GM18520 (cell line): ENCODE measurements around the gene LAMTOR4.
"Not testable (repeated sequence)": the region's sequence is repeated elsewhere in the genome, so short reads cannot be mapped to it uniquely, and the experiment has no call there.

Experiments used
- ATAC-seq: cut with Tn5 transposase; IDR thresholded peaks from one replicate; pipeline ENCODE4 v1.9.1; 2021; ENCODE audit not compliant: unreplicated experiment

Gene LAMTOR4

DNA sequence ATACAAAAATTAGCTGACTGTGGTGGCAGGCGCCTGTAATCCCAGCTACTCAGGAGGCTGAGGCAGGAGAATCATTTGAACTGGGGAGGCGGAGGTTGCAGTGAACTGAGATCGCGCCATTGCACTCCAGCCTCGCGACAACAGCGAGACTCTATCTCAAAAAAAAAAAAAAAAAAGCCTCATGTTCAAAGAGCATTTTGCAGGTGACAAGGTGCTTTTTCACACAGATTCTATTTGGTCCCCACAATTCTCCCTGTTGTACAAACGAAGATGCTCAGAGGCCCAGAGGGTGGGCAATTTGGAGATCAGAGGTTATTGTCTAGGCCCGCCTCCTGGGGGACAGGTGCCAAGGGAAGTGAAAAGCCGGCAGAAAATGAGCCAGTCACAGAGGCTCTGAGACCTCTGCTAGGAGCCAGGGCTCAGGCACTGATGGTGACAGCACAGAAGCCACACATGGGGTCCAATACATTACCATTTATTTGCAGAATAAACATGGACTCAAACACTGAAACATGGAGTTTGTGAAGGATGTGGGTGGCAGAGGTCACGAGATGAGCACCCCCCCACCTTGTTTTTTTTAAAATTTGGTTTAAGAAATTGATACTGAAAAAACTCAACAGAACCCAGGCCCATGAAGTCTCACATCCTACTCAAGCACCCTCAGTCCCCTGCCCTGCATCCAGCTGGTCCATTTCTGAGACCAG lies 20.6 kb downstream of the LAMTOR4 start:
- no peak for ATAC-seq

DNA sequence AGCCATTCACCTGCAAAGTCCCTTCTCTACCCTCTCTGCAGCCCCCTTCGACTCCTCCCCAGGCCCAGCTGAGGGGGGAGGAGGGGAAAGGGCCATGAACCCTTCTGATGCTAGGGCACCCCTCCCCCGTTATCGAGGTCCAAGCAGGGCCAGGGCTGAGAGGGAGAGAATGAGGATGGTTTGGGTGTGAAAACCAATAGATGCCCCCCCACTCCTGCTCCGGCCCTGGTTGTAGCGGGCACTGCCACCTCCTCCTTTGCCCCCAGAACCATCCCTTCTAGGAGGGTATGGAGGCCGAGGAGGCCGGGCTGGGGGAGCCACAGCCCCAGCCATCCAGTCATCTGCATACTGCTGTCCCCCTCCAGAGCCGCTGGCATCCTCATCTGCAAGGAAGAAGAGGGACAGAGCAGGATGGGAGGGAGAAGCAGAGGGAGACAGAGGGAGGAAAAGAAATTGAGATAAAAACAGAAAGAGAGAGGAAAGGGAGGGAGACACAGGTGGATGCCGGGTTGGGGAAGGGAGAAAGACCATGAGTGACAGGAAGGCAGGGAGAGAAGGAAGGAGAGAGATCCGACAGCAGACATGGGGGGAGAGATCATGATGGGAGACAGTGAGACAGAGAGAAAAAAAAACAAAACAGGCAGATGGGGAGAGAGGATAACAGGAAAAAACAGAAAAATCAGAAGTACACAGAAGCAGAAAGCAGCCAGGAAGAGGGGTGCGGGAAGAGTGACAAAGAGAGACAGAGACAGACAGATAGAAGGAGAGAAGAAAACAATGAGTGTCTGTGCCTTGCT lies 21.6 kb downstream of the LAMTOR4 start:
- ATAC-seq: no peak

DNA sequence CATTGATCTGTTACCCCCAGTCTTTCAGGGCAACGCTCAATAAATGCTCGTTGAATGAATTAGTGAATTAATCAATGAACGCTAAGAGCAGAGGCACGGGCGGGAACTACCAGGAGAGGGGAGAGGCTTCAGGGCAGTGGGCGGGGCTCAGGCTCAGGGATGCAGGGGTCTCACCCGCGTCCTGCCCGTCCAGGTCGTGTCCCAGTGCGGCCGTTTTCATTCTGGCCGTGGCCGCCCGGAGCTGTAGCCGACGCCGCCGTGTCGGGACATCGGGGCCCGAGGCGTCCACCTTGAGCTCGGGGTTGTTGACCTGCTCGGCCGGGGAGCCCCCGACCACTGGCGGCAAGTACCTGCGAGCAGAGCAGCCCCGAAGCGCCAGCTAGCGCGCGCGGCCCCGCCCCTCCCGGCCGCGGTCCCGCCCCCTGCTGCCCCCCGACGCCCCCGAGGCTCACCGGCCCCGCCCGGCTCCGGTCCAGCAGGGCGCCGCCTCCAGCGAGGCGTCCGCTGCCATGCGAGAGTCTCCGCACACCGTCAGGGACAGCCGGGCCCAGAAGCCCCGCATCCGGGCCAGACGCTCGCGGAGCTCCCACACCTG lies 22.5 kb downstream of the LAMTOR4 start:
- no peak for ATAC-seq

DNA sequence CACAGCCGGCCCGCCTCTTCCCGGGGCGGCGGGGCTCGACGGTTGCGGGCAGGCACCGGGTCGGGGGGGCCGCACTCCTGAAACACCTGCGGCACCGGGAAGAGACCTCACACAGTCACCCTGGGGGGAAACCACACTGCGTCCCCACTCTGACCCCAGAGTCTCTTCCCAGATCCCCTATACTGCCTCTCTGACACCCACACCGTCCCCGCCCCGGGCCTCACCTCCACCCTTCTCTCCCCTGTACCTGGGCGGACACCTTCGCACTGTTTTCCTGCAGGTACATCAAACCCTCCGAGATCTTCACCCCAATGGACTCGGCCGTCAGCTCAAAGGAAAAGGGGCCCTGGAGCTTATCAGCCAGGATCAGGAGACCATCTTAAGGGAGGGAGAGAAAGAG lies 23.1 kb downstream of the LAMTOR4 start:
- ATAC-seq: no peak

DNA sequence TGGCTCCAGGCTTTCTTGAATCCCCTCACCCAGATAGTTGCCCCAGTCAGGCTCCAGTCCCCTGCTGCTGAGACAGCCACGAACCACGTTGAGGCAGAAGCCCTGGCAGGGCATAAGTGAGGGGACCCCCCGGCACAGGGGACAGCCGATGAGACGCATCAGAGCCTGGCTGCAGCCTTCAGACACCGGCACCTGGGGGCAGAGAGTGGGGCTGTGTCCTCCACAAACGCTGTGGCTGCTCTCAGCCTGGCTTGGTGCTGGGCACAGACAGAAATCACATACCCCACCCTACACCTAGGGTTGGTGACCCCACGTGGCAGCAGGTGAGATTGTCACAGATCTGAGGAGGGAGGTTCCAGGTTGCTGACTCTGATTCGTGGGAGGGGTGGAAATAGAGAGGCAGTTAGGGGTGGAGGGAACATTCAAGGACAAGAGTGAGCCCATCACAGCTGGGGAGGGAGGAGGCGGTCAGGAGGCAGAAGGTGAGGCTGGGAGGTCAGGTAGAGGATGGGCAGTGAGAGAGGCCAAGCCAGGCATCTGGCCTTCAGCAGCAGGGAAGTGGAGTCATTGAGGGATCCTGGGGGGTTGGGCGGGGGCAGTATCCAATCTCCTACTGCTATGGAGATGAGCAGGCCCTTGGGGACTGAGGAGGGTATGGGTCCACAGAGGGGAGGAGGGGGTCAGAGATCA lies 25.2 kb downstream of the LAMTOR4 start:
- no peak for ATAC-seq

DNA sequence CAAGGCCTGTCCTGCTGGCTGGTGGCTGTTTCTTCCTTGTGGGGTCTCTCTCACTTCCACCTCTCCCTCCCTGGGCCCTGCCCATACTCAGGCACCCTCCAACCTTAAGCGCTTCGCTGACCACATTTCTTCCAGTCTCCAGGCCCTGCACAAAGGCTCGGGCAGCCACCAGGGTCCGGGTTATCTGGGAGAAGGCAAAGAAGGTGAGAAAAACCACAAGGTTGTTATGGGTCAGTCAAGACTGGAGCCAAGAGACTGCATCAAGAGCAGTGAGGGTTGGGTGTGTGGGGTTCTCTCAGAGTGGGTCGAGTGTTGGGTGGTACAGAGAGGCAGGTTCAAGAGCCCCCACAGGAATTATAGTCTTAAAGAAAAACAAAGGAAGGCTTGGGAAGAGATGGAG lies 25.9 kb downstream of the LAMTOR4 start:
- no peak for ATAC-seq

DNA sequence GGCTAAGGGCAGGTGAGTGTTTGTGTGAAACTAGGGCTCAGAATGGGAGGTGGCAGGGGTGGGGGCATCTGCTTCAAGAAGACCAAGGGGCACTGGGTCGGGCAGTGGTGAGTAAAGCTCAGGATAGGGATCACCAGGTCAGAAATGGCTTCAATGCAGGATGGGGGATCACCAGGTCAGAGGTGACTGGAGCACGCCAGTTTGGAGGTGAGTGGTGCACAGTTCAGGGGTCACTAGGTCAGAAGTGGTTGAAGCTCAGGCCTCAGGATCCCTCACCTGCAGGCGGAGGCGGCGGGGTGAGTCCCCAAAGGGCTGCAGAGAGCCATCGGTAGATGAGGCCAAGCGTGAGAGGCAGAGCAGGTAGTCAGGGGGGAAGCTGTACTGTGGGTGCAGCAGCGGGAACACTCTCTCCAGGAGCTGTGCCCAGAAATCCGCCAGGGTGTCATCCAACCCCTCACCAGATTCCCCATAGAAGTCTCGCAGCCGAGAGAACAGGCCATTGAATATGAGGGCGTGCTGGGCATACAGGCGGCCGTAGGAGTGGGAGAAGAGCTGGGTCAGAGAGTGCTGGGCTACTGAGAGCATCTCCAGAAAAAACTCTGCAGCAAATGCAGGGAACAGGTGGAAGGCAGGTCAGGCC lies 26.7 kb downstream of the LAMTOR4 start:
- no peak for ATAC-seq

DNA sequence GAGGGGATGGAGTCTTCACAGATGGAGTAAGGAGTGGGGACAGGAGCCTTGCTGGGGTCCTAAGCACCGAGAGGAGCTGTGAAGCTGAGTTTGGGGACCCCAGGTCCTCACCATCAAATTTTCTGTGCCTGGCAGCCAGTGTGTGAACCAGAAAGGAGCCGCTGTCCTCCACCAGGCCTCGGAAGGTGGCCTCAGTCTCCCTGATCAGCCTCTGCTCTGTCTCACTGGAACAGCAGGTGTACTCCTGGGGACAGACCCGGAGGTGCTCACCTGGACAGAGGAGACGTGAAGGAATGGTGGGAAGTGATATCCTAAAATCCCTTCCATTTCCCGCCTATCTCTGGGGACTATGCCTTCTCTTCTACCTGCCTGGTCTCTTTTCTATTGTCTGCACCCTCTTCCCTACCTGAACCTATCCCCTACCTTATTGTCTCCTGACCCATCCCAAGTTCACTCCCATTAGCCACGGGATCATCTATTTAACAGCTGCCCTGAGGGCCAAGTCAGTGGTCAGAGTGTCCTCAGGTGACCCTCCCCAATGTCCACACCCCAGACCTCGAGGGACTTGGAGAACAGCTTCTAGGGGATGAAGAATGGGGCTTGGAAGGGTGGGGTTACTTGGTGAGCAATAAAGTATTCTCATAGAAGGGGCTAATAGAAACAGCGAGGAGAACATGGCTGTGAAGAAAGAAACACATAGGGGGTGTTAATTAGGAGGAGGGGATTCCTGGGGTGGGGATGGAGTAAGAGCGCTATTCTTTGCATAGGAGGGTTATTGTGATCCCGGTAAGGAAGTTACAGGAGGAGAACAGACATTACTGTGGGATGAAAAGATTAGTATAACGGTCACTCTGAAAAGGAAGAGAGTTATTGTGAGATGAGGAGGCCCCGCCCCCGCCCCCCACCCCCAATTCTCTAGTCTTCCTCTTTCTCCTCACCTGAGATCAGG lies 27.7 kb downstream of the LAMTOR4 start:
- no peak for ATAC-seq

DNA sequence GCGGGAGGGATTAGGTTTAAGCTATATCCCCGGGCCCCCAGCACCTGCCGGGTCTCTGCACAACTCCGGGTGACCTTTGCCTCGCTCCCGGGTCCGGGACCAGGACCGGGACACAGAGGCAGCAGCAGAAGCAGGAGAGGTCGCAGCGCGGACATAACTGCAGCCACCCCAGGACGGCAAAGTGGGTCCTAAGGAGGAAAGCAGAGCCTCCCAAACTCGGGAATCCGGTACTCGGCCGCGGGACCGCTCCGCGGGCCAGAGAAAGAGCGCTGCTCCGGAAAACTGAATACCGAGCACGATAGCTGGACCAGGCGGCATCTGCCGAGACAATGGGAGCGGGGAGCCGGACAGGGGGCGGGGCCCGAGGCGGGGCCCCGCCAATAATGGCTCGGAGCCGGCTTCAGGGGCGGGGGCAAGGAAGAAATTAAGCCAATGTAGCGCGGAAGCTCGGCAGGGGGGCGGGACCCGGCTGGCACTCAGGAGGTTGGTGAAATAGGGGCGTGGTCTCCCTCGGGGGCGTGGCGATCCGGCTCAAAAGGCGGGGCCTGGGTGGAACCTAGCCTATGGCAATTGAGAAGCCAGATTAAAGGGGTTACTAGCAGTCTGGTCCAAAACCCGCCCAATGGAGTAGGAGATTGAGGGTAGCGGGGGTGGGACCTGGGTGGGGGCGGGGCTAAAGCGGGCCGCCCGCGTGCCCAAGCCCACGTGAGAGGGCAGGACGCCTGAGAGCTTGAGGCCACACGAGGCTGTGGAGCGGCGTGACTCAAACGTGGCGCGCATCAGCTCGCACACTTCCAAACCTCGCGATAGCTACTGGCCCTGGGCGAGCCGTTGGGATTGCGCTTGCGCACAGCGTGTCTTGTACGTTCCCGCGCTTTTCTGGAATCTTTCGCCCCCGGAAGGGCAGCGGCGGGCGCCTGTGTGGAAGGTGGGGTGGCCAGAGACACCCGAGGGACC lies 28.6 kb downstream of the LAMTOR4 start, which contains the start of the genes GPC2 and STAG3:
TSS of gene GPC2 (minus strand) at position 337 of the 957 bp plus-strand sequence. CDS start at position 155, 182 bp downstream.
TSS of gene STAG3 (plus strand) at position 874 of the 957 bp plus-strand sequence. CDS start 2,639 bp downstream, outside the sequence.
- peak; percentile 79 for ATAC-seq

DNA sequence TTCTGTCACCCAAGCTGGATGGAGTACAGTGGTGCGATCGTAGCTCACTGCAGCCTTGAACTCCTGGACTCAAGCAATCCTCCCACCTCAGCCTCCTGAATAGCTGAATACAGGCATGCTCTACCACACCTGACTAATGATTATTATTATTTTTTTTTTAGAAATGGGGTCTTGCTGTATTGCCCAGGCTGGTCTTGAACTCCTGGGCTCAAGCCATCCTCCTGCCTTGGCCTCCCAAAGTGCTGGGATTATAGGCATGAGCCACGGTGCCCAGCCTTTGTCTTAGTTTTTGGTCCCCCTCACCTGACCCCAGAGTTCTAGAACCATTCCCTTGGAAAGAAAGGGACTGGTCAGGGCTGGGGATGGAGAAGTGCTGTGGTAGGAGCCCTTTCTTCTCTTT lies 31.4 kb downstream of the LAMTOR4 start:
- ATAC-seq: not testable (repeated sequence)

DNA sequence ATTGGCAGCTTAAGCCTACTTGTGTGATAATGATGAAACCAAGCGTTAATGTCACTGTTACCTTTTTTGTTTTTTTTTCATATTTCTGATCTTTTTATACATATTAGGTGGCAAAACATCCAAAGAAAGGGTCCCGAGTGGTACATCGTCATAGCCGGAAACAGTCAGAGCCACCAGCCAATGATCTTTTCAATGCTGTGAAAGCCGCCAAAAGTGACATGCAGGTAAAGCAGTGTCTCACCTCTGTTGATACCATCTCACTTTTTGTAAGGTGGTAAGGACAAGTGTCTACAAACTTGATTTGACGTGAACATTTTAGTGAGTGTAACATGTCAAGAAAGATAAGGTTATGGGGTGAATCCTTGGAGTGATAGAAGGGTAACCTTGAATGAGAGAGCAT lies 33.9 kb downstream of the LAMTOR4 start:
- ATAC-seq: not testable (repeated sequence)

DNA sequence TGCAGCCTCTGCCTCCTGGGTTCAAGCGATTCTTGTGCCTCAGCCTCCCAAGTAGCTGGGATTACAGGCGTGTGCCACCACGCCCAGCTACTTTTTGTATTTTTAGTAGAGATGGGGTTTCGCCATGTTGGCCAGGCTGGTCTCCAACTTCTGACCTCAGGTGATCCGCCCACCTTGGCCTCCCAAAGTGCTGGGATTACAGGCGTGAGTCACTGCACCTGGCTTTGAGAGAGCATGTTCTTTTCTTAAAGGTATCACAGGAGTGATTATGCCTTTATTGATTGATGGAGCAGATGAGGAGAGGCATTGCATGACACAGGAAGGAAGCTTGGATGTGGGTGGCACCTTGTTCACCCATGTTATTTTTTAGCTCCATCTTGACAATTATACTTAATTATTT lies 34.4 kb downstream of the LAMTOR4 start:
- not testable (repeated sequence) for ATAC-seq

DNA sequence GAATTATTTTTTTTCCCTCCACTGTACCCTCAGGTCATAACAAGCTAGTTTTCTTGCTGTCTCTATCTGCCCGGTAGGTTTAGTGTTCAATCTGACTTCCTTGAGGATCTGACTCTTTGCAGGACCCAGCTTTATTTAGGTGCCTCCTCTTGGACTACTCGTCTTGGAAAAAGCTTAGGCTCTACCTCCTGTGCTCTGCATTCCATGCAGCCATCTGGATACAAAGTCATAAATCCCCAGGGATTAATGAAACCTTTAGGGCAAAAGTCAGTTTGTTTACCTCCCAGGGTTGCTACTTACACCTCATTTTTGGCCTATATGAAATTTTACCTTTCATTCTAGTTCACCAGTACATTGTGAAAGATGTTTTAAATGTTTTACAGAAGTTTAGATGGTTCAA lies 37.0 kb downstream of the LAMTOR4 start:
- ATAC-seq: no peak

DNA sequence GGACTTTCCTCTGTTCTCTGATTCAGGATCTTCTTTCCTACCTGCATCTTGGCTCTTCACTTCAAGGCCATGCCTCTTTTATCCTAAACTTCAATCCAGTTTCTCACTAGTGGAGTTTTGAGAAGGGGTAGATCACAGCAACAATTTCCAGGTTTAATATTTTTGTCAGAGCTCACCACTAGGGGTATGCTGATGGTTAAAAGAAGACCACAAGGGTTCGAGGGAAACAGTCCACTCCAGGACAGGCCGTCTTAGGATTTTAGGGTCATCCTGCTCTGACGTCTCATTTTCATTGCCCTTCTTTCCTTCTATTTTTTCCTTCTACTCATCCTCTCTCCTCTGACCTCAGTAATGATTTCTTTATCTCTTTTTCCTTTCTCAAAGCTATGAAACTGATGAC lies 40.3 kb downstream of the LAMTOR4 start:
- ATAC-seq: no peak

DNA sequence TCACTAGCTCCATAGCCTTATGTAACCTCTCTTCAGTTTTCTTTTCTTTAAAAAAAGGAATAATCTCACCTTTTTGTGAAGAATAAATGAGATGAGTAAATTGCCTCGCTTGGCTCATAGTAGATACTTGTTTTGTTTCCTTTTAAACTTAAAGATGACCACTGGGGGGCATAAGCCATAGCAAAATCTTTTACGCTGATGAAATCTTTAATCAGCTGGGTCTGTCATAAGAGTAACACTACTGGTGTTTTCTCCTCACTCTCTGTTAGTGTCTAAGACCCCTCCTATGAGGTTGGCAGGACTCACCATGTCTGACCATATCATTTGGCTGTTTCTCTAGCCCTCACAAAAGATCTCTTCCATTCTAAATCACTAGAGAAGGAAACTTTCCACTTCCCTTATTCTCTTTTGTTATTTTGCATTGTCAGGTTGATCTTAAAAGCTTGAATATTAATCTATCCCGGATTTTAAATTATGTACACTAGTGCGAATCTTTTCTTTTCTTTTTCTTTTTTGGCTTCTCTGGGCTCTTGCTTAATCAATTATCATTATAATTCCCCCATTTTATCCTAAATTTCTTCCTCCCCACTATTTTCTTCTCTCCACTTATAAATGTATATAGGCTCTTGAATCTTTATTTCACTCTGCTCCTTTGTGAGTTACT lies 41.5 kb downstream of the LAMTOR4 start:
- no peak for ATAC-seq

DNA sequence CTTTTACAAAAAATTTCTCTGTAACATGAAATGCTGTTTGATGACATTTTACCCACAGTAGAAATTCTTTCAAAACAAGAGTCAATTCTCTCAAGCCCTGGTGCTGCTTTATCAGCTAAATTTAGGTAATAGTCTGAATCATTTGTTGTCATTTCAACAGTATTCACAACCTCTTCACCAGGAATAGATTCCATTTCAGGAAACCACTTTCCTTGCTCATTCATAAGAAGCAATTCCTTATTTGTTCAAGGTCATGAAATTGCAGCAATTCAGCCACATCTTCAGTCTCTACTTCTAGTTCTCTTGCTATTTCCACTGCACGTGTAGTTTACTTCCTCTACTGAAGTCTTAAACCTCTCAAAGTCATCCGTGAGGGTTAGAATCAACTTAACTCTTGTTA lies 43.1 kb downstream of the LAMTOR4 start:
- no peak for ATAC-seq

DNA sequence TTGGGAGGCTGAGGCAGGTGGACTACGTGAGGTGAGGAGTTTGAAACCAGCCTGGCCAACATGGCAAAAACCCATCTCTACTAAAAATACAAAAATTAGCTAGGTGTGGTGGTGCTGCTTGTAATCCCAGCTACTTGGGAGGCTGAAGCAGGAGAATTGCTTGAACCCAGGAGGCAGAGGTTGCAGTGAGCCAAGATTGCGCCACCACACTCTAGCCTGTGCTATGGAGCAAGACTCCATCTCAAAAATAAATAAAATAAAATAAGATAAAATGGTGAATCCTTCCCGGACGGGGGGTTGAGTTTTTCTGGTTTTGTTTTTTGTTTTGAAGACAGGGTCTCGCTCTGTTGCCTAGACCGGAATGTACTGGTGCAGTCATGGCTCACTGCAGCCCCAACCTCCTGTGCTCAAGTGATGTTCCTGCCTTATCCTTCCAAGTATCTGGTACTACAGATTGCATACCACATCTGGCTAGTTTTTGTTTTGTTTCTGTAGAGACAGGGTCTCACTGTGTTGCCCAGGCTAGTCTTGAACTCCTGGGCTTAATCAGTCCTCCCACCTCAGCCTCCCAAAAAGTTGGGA lies 43.7 kb downstream of the LAMTOR4 start:
- ATAC-seq: not testable (repeated sequence)

DNA sequence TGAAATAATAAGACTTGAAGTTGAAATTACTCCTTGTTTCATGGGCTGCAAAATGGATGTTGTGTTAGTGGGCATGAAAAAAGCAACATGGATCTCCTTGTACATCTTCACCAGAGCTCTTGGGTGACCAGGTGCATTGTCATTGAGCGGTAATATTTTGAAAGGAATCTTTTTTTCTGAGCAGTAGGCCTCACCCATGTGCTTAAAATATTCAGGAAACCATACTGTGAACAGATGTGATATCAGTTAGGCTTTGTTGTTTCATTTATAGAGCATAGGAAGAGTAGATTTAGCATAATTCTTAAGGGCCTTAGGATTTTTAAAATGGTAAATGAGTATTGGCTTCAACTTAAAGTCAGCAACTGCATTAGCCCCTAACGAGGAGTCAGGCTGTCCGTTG lies 44.3 kb downstream of the LAMTOR4 start:
- no peak for ATAC-seq
